GM10266 (cell line): ENCODE results near the gene SSBP2.

Experiments
- DNase-seq: peaks from one replicate; pipeline ENCODE4 v3.0.0; 2012; ENCODE audit errors: extremely low spot score
- TF ChIP-seq, protein P1 (sequence below): IDR thresholded peaks from 2 replicates; pipeline ENCODE4 v1.5.1; 2012; ENCODE audit warnings: mild to moderate bottlenecking, low read depth; ENCODE audit not compliant: control insufficient read depth, insufficient read depth; ENCODE audit errors: missing control alignments

SSBP2 gene

DNA sequence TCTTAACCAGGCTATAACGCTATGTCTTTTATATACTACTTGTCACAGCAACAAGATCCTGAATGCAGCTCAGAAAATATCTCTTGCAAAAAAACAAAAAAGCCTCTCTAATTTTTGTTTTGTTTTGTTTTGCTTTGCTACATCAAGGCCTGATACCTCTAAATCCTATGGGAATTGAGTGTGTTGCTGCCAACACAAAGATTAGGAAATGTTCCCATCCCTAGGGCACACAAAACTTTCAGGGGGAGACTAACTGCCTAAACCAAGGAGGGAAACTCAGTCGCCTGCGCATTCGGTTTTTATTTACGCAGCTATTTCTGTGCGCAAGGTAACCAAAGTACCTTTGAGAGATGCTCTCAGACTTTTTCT is 1.7 kb downstream of the SSBP2 start:
- TF ChIP-seq, protein P1, sequence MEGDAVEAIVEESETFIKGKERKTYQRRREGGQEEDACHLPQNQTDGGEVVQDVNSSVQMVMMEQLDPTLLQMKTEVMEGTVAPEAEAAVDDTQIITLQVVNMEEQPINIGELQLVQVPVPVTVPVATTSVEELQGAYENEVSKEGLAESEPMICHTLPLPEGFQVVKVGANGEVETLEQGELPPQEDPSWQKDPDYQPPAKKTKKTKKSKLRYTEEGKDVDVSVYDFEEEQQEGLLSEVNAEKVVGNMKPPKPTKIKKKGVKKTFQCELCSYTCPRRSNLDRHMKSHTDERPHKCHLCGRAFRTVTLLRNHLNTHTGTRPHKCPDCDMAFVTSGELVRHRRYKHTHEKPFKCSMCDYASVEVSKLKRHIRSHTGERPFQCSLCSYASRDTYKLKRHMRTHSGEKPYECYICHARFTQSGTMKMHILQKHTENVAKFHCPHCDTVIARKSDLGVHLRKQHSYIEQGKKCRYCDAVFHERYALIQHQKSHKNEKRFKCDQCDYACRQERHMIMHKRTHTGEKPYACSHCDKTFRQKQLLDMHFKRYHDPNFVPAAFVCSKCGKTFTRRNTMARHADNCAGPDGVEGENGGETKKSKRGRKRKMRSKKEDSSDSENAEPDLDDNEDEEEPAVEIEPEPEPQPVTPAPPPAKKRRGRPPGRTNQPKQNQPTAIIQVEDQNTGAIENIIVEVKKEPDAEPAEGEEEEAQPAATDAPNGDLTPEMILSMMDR: no peak
- no peak for DNase-seq

DNA sequence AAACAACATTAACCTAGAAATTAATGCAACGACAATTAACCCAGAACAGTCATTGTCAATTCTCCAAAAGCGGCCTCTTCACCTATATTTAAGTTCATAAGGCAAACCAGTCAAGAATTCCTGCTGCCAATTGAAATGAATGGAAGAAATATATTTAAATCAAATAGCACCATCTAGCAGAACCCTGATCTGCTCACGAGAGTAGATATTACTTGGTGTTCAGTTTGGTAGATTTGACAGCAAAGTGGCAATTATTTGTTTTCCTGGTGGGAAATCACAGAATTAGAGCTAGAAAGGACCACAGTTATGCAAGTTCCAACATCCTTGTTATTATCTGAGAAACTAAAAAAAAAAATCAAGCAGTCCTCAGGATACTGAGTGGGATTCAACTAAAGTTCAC is 2.3 kb downstream of the SSBP2 start:
- no peak for DNase-seq
- TF ChIP-seq, protein P1: no peak

DNA sequence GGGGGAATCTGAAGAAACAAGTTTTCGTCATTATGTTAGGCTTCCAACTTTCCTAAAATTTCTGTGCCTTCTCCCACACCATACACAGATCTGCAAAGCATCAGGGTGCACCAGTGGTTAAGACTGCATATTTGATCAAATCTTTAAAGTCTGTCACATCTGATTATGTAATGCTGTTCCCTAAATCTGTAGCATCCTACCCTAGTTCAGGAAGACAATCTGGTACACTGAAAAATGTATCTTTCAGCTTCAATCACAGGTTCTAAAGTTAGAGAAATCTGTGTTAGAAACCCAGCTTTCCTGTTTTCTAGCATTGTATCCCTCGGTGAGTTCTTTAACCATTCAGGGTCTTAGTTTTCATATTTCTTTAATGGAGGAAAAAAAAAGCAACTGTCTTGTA is 3.9 kb downstream of the SSBP2 start:
- no peak for DNase-seq
- TF ChIP-seq, protein P1: no peak

DNA sequence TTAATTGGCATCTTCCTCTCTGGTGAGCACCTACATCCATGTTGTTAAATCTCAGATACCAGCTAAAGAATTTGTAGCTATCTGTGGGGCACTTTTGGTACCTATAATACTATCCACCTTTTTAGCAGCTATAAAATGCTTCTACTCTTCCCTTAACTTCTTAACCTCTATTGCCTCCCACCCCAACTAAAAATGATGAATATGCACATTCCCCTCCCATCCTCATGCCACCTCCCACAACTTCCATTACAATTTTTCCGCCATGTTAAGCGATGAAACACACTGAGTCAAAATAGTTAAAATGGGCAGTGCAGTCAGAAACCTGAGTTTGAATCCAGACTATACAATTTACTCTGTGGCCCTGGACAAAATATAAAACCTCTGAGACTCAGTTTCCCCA is 10.1 kb downstream of the SSBP2 start:
- TF ChIP-seq, protein P1: no peak
- no peak for DNase-seq

DNA sequence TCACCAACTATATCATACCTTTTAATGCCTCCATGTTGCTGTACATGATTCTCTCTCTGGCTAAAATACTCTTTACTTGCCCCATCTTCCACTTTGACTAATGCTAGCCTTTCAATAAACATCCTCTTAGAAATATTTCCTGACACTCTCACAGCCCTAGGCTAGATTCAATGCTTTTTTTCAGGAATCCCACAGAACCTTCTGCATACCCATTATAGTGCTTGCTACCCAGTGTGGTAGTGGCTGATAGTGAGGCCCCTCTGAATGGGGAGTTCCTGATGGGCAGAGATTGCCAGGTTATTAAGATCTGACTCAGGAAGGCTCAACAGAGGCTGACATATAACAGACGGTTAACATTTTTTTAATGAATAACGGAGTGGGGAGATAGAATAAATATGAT is 11.6 kb downstream of the SSBP2 start:
- no peak for DNase-seq
- TF ChIP-seq, protein P1: no peak

DNA sequence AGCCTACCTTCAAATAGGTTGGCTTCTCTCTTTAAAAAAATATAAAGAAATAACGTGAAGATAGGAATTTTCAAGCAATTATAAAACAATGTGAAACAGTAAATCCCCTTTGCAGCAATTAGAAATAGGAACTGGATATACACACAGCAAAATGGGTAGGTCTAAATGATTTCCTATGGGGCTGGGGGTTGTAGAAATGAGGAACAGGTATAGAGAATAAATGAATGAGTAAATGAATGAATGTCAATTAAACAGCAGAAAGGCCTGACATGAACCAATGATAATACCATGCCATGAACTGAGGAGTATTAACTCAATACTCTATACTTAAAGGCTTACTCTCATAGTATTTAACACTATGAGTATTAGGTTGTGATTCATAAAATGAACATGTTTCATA is 21.6 kb downstream of the SSBP2 start:
- no peak for DNase-seq
- TF ChIP-seq, protein P1: no peak

DNA sequence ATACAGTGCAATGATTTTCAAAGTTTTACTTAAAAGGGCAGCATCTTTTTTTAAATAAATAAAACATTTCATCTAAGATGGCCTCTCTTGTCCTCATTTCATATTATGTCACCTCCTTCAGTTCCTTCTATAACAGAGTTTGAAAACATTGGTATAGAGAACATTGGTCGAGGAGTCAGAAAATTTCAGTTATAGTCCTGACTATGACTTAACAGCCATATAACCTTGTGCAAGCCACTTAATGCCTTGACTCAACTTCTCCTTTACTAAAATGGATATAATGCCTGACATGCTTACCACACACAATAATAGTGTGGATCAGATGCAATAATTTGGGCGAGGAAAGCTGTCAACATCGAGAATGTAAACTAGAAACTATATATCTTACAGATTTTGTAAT is 22.6 kb downstream of the SSBP2 start:
- TF ChIP-seq, protein P1: no peak
- DNase-seq: no peak
